Spleen (tissue), 11 donors: ENCODE data around the gene PARD3B. TPM values are rescaled to one million over a fixed set of nuclear protein-coding genes. Genes with fewer than 3 reads are reported as not detected.

Experiments used
- DNase-seq: peaks from one replicate; pipeline ENCODE4 v3.0.0-alpha.2; 2020
- H3K27ac ChIP-seq, 8 donors: fragments of 200-600 bp; sonication (generic) in 7 of 8; 1 replicate in 4 of 8; 2 replicates in 4 of 8; pipeline versions ENCODE4 v1.5.0 to v1.8.0; 2016 to 2021; ENCODE audit warnings: inconsistent platforms in 4 of 8, mild to moderate bottlenecking in 4 of 8, moderate library complexity in 1 of 8
- H3K27me3 ChIP-seq, 7 donors: fragments of 200-600 bp; sonication (generic) in 6 of 7; replicated peaks in 1 of 7; 1 replicate in 4 of 7; 2 replicates in 3 of 7; pipeline versions ENCODE4 v1.5.0 to v1.8.0; 2016 to 2021; ENCODE audit warnings: inconsistent platforms in 3 of 7, mild to moderate bottlenecking in 1 of 7
- H3K36me3 ChIP-seq, 6 donors: fragments of 200-600 bp; sonication (generic) in 5 of 6; 1 replicate in 4 of 6; 2 replicates in 2 of 6; pipeline versions ENCODE4 v1.5.0 to v1.8.0; 2016 to 2021; ENCODE audit warnings: inconsistent platforms in 2 of 6
- H3K4me1 ChIP-seq, 6 donors: fragments of 200-600 bp; sonication (generic) in 5 of 6; 1 replicate in 3 of 6; 2 replicates in 3 of 6; pipeline versions ENCODE4 v1.5.0 to v1.8.0; 2016 to 2021; ENCODE audit warnings: inconsistent platforms in 3 of 6
- H3K4me3 ChIP-seq, 8 donors: fragments of 200-600 bp; sonication (generic) in 7 of 8; 1 replicate in 4 of 8; 2 replicates in 4 of 8; pipeline versions ENCODE4 v1.5.0 to v1.8.0; 2016 to 2021; ENCODE audit warnings: inconsistent platforms in 4 of 8, mild to moderate bottlenecking in 4 of 8, moderate library complexity in 2 of 8
- H3K9me3 ChIP-seq, 8 donors: fragments of 200-600 bp; sonication (generic) in 7 of 8; 1 replicate in 4 of 8; 2 replicates in 4 of 8; pipeline versions ENCODE4 v1.5.0 to v1.8.0; 2016 to 2021; ENCODE audit warnings: inconsistent platforms in 4 of 8
- POLR2A ChIP-seq, 3 donors: fragments of 450-650 bp; IDR thresholded peaks; one replicate each; pipeline ENCODE4 v1.5.1; 2017; ENCODE audit warnings: antibody characterized with exemption in 3 of 3, mild to moderate bottlenecking in 1 of 3
- POLR2AphosphoS5 ChIP-seq, 3 donors: sonication (generic); formaldehyde crosslinking; IDR thresholded peaks; one replicate each; pipeline ENCODE4 v1.5.1; 2017; ENCODE audit warnings: antibody characterized with exemption in 3 of 3
- WGBS, 5 donors: extraction: QIAGEN DNeasy Blood & Tissue Kit in 3 of 5; methylation state at CpG; one replicate each; pipeline versions ENCODE4 v1.1.5 to v1.1.7; 2013 to 2018; 5-methylcytosine and 5-hydroxymethylcytosine counted together
- intact Hi-C: fragments of 100-400 bp; cut with DNase I; formaldehyde crosslinking; loops from one replicate; pipeline ENCODE4 v1.15.0; 2023; ENCODE audit warnings: low total_unique reads
- polyA plus RNA-seq, 3 donors: library from polyadenylated mRNA; stranded (reverse); fragments of 200-250 nt; gene quantifications; one replicate each; pipeline ENCODE4 v1.2.1, GENCODE V29; 2013
- total RNA-seq, 7 donors: library from RNA; depleted of rRNA in 3 of 7; stranded (reverse); fragments of >200 nt in 3 of 7; fragmentation: NEBNext Ultra II Directional in 4 of 7; extraction: Animal tissue kit (Norgen Biotek cat#: 25700) in 4 of 7; gene quantifications; one replicate each; pipeline versions ENCODE4 v1.1.0 to v1.2.1, GENCODE V29; 2016 to 2021
- TF ChIP-seq, protein P1 (sequence below), 11 experiments: fragments of 200-600 bp in 7 of 11; fragments of 450-650 bp in 4 of 11; sonication (generic) in 4 of 11; IDR thresholded peaks in 8 of 11; conservative IDR thresholded peaks in 3 of 11; 1 replicate in 7 of 11; 2 replicates in 4 of 11; pipeline versions ENCODE4 v1.4.0 to v1.8.0; 2016 to 2021; ENCODE audit warnings: antibody characterized with exemption in 11 of 11, inconsistent platforms in 4 of 11, mild to moderate bottlenecking in 1 of 11
- donor health status: healthy with polysubstance abuse.
- donor health status: DM: no; HTN: no; CAD: no; lungs with moderate emphysema.
- donor health status: DM: no; HTN: no; CAD: no.
- donor health status: Bipolar disorder and iron deficiency.
- donor health status: healthy.
- donor health status: DM: no; HTN: no; CAD: no.
- donor health status: DM: yes; HTN: yes; CAD: no.

The PARD3B gene
- total and polyA plus RNA-seq, 10 donors = 0.85 to 27.8 (median 14.7) TPM

DNA sequence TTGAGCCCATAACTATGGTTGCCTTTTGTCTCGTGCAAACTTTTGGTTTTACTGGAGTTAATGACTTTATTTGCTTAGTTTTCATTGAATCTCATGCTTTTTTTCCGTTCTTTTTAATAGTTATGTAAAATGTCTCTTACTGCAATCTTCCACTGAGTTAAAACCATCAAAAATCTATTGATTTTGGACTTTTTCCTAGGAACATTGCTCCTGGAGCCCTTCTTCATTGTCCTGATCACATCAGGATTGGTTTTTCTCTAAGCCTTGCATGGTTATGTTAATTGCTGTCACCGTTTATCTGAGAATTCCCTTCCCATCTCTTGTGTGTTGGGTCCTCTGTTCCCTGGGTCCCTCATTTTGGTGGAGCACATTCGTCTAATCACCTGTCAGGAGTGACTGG is 125.5 kb downstream of the PARD3B start:
- H3K4me3 ChIP-seq = no peak overlapping the region
- H3K4me1 ChIP-seq = no peaks in the 10 kb centered on the region
- no peaks in the 10 kb centered on the region for H3K9me3 ChIP-seq
- intact Hi-C loops = no loop called here
- no peak for DNase-seq
- TF ChIP-seq POLR2A (IDR thresholded peaks at IDR 0.05) (no peak), POLR2AphosphoS5 (IDR thresholded peaks at IDR 0.05) (no peak)
- TF ChIP-seq, protein P1, sequence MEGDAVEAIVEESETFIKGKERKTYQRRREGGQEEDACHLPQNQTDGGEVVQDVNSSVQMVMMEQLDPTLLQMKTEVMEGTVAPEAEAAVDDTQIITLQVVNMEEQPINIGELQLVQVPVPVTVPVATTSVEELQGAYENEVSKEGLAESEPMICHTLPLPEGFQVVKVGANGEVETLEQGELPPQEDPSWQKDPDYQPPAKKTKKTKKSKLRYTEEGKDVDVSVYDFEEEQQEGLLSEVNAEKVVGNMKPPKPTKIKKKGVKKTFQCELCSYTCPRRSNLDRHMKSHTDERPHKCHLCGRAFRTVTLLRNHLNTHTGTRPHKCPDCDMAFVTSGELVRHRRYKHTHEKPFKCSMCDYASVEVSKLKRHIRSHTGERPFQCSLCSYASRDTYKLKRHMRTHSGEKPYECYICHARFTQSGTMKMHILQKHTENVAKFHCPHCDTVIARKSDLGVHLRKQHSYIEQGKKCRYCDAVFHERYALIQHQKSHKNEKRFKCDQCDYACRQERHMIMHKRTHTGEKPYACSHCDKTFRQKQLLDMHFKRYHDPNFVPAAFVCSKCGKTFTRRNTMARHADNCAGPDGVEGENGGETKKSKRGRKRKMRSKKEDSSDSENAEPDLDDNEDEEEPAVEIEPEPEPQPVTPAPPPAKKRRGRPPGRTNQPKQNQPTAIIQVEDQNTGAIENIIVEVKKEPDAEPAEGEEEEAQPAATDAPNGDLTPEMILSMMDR (IDR thresholded peaks at IDR 0.05 in 8 of 11, conservative IDR thresholded peaks at IDR 0.05 in 3 of 11) = no peak
- H3K36me3 ChIP-seq = no peaks in the 10 kb centered on the region
- no peak overlapping the region for H3K27ac ChIP-seq
- no peaks in the 10 kb centered on the region for H3K27me3 ChIP-seq
- 73 to 90% (median 86%) methylated on average over 4 of the region's 4 CpGs for WGBS, 5 donors

DNA sequence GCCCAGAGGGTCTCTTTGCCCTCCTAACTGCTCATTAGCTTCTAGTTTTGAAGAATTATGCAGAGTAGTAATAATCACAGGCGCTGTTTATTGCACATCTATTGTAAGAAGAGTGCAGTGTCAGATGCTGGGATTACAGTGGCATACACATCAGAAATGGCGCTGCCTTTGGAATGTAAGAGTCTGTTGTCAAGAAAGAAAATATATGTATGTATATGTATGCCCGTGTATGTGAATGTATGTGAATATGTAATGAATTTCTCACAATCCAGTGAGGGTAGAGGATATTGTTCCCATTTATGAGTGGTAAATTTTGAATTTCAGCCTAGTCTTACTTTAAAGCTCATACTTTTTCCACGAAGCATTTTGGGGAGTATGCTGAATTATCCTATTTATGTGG is 127.5 kb downstream of the PARD3B start:
- TF ChIP-seq, protein P1 (IDR thresholded peaks at IDR 0.05 in 8 of 11, conservative IDR thresholded peaks at IDR 0.05 in 3 of 11) = no peak
- TF ChIP-seq POLR2AphosphoS5 (IDR thresholded peaks at IDR 0.05) (no peak), POLR2A (IDR thresholded peaks at IDR 0.05) (no peak)
- intact Hi-C loops = no loop called here
- Histone ChIP-seq H3K9me3 (no peaks in the 10 kb centered on the region), H3K4me1 (no peaks in the 10 kb centered on the region), H3K27ac (no peak overlapping the region), H3K36me3 (no peaks in the 10 kb centered on the region), H3K4me3 (no peak overlapping the region), H3K27me3 (no peaks in the 10 kb centered on the region)
- no peak for DNase-seq
- 63 to 81% (median 69%) methylated on average over 4 of the region's 4 CpGs for WGBS, 5 donors

DNA sequence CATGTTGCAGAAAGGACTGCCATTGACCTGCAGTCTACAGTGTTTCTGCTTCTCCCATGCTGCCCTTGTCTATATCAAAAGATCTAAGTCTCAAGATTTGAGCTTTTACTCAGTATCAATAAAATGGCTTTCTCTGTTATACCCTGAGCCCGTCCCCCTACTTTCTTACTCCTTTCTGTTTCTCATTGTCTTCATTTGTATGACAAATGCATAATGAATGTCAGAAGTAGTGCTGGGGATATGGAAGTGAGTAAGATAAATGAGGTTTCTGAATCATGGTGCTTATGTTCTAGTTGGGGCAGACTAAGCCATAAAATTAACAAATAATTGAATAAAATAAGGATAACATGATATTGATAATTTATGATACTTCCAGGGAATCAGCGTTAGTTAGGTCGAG is 128.6 kb downstream of the PARD3B start:
- Histone ChIP-seq H3K36me3 (no peaks in the 10 kb centered on the region), H3K4me3 (no peak overlapping the region), H3K4me1 (no peaks in the 10 kb centered on the region), H3K9me3 (no peaks in the 10 kb centered on the region), H3K27me3 (no peaks in the 10 kb centered on the region), H3K27ac (no peak overlapping the region)
- DNase-seq = no peak
- TF ChIP-seq, protein P1 (IDR thresholded peaks at IDR 0.05 in 8 of 11, conservative IDR thresholded peaks at IDR 0.05 in 3 of 11) = no peak
- TF ChIP-seq POLR2AphosphoS5 (IDR thresholded peaks at IDR 0.05) (no peak), POLR2A (IDR thresholded peaks at IDR 0.05) (no peak)
- WGBS, 5 donors = 83 to 94% (median 85%) methylated on average over 3 of the region's 3 CpGs
- intact Hi-C loops = no loop called here

DNA sequence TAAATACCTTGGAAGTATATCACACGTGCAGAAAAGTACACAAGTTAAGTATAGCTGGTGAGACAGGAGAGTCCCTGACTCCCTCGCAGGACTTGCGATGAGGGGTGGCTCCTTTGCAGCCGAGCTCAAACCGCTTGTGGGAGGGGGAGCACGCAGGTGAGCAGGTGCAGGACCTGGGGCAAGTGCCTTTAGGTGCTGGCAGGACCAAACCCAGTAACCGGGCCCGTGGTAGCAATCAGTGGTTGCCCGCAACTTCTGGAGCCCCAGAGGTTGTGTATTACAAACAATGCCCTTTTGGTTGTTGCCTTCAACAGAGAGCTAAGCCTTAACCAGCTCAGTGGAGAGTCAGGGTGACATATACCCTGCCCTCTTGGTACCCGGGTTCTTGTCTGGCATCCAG is 132.8 kb downstream of the PARD3B start:
- intact Hi-C loops = no loop called here
- TF ChIP-seq, protein P1 (IDR thresholded peaks at IDR 0.05 in 8 of 11, conservative IDR thresholded peaks at IDR 0.05 in 3 of 11) = no peak
- TF ChIP-seq POLR2A (IDR thresholded peaks at IDR 0.05) (no peak), POLR2AphosphoS5 (IDR thresholded peaks at IDR 0.05) (no peak)
- Histone ChIP-seq H3K27ac (no peak overlapping the region), H3K9me3 (no peaks in the 10 kb centered on the region), H3K27me3 (no peaks in the 10 kb centered on the region), H3K36me3 (no peaks in the 10 kb centered on the region), H3K4me3 (no peak overlapping the region), H3K4me1 (no peaks in the 10 kb centered on the region)
- 88 to 94% (median 91%) methylated on average over 9 to 10 of the region's 10 CpGs for WGBS, 5 donors
- DNase-seq = peak; percentile 64
